HepG2 (cell line): ENCODE measurements around the gene RHBDD2. TPM values are rescaled to one million over a fixed set of nuclear protein-coding genes. Genes with fewer than 3 reads are reported as not detected.

Experiments
- KMT2A ChIP-seq: sonication (generic); formaldehyde crosslinking; IDR thresholded peaks from 2 replicates; pipeline ENCODE4 v1.4.0; 2020; ENCODE audit warnings: missing genetic modification reagents
- KMT2B ChIP-seq: IDR thresholded peaks from 2 replicates; pipeline ENCODE4 v1.6.1; 2016; ENCODE audit warnings: missing genetic modification reagents, missing compliant biosample characterization
- MIXL1 ChIP-seq: IDR thresholded peaks from 2 replicates; pipeline ENCODE4 v1.6.1; 2016
- MYC ChIP-seq: sonication (generic); formaldehyde crosslinking; IDR thresholded peaks from 2 replicates; pipeline ENCODE4 v1.9.0; 2021; ENCODE audit warnings: missing genetic modification reagents, borderline replicate concordance
- NR2F6 ChIP-seq, 2 experiments: IDR thresholded peaks; 2 replicates each; pipeline ENCODE4 v1.6.1; 2016; ENCODE audit warnings: antibody characterized with exemption in 1 of 2, mild to moderate bottlenecking in 1 of 2
- RXRA ChIP-seq: sonication (generic); formaldehyde crosslinking; IDR thresholded peaks from 2 replicates; pipeline ENCODE4 v1.5.1; 2020; ENCODE audit warnings: missing genetic modification reagents
- SIN3B ChIP-seq: fragments of 150-350 bp; IDR thresholded peaks from 2 replicates; pipeline ENCODE4 v1.6.1; 2014; ENCODE audit warnings: low read length
- ZNF552 ChIP-seq: sonication (generic); formaldehyde crosslinking; IDR thresholded peaks from 2 replicates; pipeline ENCODE4 v1.9.0; 2022; ENCODE audit warnings: missing genetic modification reagents, mild to moderate bottlenecking, borderline replicate concordance
- ZNF773 ChIP-seq: sonication (generic); formaldehyde crosslinking; IDR thresholded peaks from 2 replicates; pipeline ENCODE4 v1.4.0; 2020; ENCODE audit warnings: missing genetic modification reagents, borderline replicate concordance
- polyA plus RNA-seq, 8 experiments: library from polyadenylated mRNA; depleted of rRNA in 3 of 8; stranded (reverse) in 7 of 8; unstranded in 1 of 8; fragments of >200 nt; fragmentation: Illumina TruSeq in 4 of 8; extraction: Trizol in 4 of 8; gene quantifications; 2 replicates each; pipeline versions ENCODE4 v1.2.1 to v1.2.3, GENCODE V29; 2011 to 2016; ENCODE audit warnings: low read depth in 4 of 8, missing spikeins in 1 of 8, mixed read lengths in 1 of 8; ENCODE audit not compliant: insufficient read depth in 1 of 8
- total RNA-seq, 5 experiments: library from RNA; depleted of rRNA; stranded (reverse); fragments of >200 nt; fragmentation: Illumina TruSeq; extraction: Trizol; gene quantifications; 2 replicates each; pipeline ENCODE4 v1.2.3, GENCODE V29; 2016; ENCODE audit warnings: low read depth in 1 of 5
- TF ChIP-seq, protein P1 (sequence below): sonication (generic); formaldehyde crosslinking; IDR thresholded peaks from 2 replicates; pipeline ENCODE4 v1.4.0; 2020; ENCODE audit warnings: low read depth, missing genetic modification reagents
- TF ChIP-seq, protein P2 (sequence below): sonication (generic); formaldehyde crosslinking; IDR thresholded peaks from 2 replicates; pipeline ENCODE4 v1.5.1; 2020; ENCODE audit warnings: missing genetic modification reagents, mild to moderate bottlenecking, borderline replicate concordance
- TF ChIP-seq, protein P3 (sequence below): fragments of 450-650 bp; IDR thresholded peaks from 2 replicates; pipeline ENCODE4 v1.6.1; 2016
- TF ChIP-seq, protein P4 (sequence below): sonication (generic); formaldehyde crosslinking; conservative IDR thresholded peaks from 2 replicates; pipeline ENCODE4 v1.4.0; 2020; ENCODE audit warnings: missing genetic modification reagents
- TF ChIP-seq, protein P5 (sequence below): IDR thresholded peaks from 2 replicates; pipeline ENCODE4 v1.6.1; 2016; ENCODE audit warnings: missing compliant biosample characterization, missing genetic modification reagents, borderline replicate concordance
- TF ChIP-seq, protein P6 (sequence below): sonication (generic); formaldehyde crosslinking; IDR thresholded peaks from 2 replicates; pipeline ENCODE4 v1.5.1; 2020; ENCODE audit warnings: mild to moderate bottlenecking, missing genetic modification reagents, borderline replicate concordance
- TF ChIP-seq, protein P7 (sequence below): sonication (generic); formaldehyde crosslinking; IDR thresholded peaks from 2 replicates; pipeline ENCODE4 v1.4.0; 2020; ENCODE audit warnings: missing genetic modification reagents, borderline replicate concordance

RHBDD2 gene
- total and polyA plus RNA-seq, 2 of the 13 experiments (the other 11 are each of a cell fraction or from before 2014, with no cell fraction given): 23.1 to 26.4 TPM

DNA sequence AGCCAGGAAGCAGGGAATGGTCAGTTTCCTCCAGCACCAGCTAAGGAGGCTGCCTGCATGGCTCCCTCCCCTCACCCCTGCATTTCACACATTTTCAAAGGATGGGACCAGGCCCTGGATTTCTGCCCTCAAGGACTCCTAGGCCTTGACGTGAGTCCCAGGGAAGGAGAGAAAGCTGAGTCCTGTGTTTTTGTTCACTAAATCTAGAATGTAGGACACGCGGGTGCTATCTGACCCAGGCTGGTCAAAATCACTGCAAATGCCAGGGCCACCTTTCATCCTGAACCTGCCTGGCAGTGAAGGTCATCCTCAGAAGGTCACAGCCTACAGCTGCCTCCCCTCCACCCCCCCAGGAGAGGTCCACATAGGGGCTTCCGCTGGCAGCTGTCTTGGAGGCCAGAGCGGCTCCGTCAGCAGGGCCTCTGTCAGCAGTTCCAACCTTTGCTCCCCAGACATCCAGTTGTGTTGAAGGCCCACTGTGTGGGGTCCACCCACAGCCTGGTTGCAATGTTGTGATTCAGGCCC lies 18.0 kb downstream of the RHBDD2 start (continued):
- TF ChIP-seq, protein P1, sequence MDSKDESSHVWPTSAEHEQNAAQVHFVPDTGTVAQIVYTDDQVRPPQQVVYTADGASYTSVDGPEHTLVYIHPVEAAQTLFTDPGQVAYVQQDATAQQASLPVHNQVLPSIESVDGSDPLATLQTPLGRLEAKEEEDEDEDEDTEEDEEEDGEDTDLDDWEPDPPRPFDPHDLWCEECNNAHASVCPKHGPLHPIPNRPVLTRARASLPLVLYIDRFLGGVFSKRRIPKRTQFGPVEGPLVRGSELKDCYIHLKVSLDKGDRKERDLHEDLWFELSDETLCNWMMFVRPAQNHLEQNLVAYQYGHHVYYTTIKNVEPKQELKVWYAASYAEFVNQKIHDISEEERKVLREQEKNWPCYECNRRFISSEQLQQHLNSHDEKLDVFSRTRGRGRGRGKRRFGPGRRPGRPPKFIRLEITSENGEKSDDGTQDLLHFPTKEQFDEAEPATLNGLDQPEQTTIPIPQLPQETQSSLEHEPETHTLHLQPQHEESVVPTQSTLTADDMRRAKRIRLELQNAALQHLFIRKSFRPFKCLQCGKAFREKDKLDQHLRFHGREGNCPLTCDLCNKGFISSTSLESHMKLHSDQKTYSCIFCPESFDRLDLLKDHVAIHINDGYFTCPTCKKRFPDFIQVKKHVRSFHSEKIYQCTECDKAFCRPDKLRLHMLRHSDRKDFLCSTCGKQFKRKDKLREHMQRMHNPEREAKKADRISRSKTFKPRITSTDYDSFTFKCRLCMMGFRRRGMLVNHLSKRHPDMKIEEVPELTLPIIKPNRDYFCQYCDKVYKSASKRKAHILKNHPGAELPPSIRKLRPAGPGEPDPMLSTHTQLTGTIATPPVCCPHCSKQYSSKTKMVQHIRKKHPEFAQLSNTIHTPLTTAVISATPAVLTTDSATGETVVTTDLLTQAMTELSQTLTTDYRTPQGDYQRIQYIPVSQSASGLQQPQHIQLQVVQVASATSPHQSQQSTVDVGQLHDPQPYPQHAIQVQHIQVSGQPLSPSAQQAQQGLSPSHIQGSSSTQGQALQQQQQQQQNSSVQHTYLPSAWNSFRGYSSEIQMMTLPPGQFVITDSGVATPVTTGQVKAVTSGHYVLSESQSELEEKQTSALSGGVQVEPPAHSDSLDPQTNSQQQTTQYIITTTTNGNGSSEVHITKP: peak; percentile 72; the same call in 1 of the 2 replicates
- TF ChIP-seq ZNF552 (CRISPR knock-in tag) (0 out of 2 replicates have a peak, but pooled peaks have one; percentile 42), KMT2A (CRISPR knock-in tag) (no peak), SIN3B (no peak), ZNF773 (CRISPR knock-in tag) (no peak), MIXL1 (CRISPR knock-in tag) (0 out of 2 replicates have a peak, but pooled peaks have one; percentile 9), KMT2B (CRISPR knock-in tag) (no peak), RXRA (CRISPR knock-in tag) (peak; percentile 49; the same call in 1 of the 2 replicates), NR2F6 (IDR thresholded peaks at IDR 0.05) (peak; percentile 68), NR2F6 (CRISPR knock-in tag; IDR thresholded peaks at IDR 0.05) (peak; percentile 82), MYC (CRISPR knock-in tag) (no peak)
- TF ChIP-seq, protein P2, sequence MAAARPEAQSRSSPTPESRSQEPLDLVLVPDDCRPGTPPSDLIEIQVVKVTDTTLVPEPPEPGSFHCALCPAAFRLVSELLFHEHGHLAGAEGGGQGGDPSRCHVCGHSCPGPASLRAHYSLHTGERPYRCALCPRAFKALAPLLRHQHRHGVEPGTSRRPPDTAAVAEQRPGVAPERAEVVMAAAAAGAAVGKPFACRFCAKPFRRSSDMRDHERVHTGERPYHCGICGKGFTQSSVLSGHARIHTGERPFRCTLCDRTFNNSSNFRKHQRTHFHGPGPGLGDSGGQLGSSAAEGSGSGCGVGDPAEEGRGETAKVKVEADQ (CRISPR knock-in tag): no peak
- TF ChIP-seq, protein P3, sequence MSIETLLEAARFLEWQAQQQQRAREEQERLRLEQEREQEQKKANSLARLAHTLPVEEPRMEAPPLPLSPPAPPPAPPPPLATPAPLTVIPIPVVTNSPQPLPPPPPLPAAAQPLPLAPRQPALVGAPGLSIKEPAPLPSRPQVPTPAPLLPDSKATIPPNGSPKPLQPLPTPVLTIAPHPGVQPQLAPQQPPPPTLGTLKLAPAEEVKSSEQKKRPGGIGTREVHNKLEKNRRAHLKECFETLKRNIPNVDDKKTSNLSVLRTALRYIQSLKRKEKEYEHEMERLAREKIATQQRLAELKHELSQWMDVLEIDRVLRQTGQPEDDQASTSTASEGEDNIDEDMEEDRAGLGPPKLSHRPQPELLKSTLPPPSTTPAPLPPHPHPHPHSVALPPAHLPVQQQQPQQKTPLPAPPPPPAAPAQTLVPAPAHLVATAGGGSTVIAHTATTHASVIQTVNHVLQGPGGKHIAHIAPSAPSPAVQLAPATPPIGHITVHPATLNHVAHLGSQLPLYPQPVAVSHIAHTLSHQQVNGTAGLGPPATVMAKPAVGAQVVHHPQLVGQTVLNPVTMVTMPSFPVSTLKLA: no peak
- TF ChIP-seq, protein P4, sequence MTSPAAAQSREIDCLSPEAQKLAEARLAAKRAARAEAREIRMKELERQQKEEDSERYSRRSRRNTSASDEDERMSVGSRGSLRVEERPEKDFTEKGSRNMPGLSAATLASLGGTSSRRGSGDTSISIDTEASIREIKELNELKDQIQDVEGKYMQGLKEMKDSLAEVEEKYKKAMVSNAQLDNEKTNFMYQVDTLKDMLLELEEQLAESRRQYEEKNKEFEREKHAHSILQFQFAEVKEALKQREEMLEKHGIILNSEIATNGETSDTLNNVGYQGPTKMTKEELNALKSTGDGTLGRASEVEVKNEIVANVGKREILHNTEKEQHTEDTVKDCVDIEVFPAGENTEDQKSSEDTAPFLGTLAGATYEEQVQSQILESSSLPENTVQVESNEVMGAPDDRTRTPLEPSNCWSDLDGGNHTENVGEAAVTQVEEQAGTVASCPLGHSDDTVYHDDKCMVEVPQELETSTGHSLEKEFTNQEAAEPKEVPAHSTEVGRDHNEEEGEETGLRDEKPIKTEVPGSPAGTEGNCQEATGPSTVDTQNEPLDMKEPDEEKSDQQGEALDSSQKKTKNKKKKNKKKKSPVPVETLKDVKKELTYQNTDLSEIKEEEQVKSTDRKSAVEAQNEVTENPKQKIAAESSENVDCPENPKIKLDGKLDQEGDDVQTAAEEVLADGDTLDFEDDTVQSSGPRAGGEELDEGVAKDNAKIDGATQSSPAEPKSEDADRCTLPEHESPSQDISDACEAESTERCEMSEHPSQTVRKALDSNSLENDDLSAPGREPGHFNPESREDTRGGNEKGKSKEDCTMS (CRISPR knock-in tag): no peak
- TF ChIP-seq, protein P5, sequence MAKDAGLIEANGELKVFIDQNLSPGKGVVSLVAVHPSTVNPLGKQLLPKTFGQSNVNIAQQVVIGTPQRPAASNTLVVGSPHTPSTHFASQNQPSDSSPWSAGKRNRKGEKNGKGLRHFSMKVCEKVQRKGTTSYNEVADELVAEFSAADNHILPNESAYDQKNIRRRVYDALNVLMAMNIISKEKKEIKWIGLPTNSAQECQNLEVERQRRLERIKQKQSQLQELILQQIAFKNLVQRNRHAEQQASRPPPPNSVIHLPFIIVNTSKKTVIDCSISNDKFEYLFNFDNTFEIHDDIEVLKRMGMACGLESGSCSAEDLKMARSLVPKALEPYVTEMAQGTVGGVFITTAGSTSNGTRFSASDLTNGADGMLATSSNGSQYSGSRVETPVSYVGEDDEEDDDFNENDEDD (CRISPR knock-in tag): no peak
- TF ChIP-seq, protein P6, sequence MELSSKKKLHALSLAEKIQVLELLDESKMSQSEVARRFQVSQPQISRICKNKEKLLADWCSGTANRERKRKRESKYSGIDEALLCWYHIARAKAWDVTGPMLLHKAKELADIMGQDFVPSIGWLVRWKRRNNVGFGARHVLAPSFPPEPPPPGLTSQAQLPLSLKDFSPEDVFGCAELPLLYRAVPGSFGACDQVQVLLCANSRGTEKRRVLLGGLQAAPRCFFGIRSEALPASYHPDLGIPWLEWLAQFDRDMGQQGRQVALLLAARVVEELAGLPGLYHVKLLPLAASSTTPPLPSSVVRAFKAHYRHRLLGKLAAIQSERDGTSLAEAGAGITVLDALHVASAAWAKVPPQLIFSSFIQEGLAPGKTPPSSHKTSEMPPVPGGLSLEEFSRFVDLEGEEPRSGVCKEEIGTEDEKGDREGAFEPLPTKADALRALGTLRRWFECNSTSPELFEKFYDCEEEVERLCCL: no peak
- TF ChIP-seq, protein P7, sequence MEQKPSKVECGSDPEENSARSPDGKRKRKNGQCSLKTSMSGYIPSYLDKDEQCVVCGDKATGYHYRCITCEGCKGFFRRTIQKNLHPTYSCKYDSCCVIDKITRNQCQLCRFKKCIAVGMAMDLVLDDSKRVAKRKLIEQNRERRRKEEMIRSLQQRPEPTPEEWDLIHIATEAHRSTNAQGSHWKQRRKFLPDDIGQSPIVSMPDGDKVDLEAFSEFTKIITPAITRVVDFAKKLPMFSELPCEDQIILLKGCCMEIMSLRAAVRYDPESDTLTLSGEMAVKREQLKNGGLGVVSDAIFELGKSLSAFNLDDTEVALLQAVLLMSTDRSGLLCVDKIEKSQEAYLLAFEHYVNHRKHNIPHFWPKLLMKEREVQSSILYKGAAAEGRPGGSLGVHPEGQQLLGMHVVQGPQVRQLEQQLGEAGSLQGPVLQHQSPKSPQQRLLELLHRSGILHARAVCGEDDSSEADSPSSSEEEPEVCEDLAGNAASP (CRISPR knock-in tag): 0 out of 2 replicates have a peak, but pooled peaks have one; percentile 2
